HG03135 (cell line): ENCODE data around the gene OR5A1.
"Not testable (repeated sequence)": the region's sequence is repeated elsewhere in the genome, so short reads cannot be mapped to it uniquely, and the experiment has no call there.

Experiments
- ATAC-seq: cut with Tn5 transposase; IDR thresholded peaks from one replicate; pipeline ENCODE4 v1.9.1; 2021; ENCODE audit warnings: mild to moderate bottlenecking, moderate library complexity; ENCODE audit not compliant: unreplicated experiment

OR5A1 gene

DNA sequence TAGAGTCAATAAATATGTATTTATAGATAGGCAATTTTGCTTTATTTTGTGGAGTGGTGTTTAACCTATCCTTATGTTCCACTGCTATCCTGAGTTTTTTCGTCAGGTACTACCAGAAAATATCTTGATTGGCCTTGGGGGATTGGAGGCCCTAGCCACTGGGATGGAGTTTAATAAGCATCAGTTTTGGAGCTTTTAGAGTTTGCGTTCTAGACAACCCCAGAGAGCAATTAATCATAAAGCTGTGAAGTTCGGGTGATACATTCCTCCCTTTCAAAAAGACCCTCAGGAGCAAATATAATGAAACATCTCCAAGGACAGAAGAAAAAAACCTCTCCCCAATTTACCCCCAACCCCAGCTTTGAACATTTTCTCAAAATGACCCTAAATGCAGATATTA is at the start of gene OR5A1:
OR5A1 (plus strand) TSS at position 301 of the 400 bp plus-strand sequence. CDS start 6,700 bp downstream, outside the sequence.
- ATAC-seq: no peak

DNA sequence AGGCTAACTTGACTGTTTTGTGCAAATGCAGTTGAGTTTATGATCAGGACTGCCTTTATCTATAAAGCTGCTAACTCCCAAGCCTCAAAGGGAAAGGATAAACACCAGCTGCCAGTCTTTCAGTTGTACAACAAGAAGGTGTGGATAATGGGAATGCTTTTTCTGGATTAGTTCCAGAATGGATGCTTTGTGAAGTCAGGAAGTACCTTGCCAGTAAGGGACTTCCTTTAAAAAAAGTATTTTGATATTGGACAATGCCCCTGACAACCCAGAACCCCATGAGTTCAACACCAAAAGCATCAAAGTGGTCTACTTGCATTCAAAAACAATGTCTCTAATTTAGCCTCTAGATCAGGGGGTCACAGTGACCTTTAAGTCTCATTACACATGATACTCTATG is 42.1 kb upstream of the OR5A1 start:
- ATAC-seq: no peak

DNA sequence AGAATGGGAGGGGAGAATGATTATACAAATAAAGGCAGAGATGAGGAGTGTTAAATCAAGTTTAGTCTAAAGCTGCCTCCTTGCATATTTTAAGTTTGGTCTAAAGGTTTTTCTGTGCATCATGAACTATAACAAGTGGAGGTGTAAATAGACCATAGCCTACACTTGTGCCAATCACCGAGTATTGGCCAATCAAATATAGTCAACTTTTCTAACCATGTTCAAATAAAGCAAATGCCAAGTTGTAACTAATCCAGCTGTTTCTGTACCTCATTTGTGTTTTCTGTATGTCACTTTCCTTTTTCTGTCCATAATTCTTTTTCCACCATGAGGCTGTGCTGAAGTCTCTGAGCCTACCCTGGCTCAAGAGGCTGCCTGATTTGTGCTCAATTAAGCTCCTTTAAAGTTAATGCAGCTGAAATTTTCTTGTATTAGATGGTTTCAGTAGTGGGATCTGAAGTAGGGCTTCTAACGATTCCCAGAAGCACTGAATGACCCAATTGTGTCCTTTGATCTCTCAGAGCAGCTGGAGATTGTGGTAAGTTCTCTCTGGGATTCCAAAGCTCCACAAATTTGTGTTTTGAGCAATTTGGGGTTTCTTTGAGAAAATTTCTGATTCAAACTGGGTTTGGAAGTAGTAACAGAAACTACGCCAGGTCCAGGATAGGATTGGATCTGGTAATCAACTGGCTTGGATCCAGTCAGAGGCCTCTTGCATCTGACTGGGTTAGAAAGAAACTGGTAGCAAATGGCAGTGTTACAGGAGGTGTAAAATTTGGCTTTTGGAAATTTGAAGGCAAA is 35.6 kb upstream of the OR5A1 start:
- ATAC-seq: no peak

DNA sequence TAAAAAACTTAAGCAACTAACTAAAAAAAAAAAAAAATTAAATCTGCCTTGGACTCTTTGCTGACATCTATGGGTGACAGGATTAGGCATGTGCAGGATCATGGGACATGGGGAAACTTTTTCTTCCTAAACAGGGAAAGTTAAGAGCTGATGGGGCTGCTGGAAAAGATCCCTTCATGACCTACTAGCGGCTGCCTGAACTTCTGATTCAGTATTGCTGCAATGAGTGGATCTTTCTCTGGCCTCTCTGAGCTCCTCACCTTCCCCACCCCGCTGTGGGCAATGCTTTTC is 35.1 kb upstream of the OR5A1 start:
- ATAC-seq: no peak

DNA sequence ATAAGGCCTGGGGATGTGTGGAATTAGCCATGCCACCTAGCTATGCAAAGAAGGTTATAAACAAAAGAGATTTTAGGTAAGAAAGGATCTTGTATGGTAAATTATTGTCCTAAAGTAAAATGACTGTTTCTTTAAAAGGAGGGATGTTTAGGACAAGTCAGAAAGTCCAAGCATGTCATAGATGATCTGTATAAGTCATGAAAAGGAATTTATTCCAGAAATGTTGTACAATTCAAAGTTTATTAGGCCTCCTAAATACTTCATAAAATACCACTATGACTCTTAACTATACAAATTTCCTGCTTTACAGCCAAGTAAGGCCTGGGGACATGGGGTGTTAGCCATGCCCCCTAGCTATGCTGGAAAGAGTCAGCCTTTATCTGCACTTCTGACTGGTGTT is 32.7 kb upstream of the OR5A1 start:
- ATAC-seq: no peak

DNA sequence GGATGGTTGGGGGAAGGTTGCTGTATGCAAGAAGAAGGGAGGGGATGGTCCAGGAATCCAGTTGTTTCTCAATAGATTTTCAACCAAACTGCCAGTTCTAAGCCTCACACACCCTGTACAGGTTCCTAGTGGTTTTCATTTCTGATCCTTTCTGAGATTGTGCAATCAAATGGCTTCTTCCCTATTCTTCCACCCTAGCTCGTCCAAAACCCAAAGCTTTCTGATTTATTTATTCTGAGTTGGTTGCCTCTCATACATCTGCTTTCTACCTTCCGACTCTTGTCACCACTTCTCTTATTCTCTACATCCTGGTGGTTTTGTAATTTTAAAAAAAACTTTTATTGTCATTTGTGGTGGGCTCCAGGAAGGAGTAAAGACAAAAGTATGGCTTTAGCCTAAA is 22.6 kb upstream of the OR5A1 start:
- ATAC-seq: no peak

DNA sequence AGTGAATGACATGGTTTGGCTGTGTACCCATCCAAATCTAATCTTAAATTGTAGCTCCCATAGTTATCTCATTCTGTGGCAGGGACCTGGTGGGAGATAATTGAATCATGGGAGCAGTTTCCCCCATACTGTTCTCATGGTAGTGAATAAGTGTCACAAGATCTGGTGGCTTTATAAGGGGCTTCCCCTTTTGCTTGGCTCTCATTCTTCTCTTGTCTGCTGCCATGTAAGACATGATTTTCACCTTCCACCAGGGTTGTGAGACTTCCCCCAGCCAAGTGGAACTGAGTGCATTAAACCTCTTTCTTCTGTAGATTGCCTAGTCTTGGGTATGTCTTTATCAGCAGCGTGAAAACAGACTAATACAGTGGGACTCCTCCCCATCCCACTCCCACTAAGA is 21.2 kb upstream of the OR5A1 start:
- no peak for ATAC-seq

DNA sequence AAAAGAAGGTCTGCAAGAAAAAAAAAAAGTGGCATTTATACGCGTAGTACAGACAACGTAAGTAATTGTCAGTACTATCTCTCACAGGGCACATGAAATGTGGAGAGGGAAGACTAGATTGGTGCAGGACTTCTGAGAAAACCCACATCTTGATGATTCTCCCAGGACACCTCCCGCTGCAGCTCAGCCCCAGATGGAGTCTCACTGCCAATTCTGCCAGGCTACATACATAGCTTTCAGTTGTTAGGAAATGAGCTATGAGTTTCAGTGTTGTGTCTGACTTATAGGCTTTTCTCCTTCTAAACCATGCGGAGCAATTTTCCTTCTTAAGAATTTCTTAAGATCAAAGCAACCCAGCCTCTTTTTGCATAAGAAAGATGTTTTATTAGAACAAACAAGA is 19.7 kb upstream of the OR5A1 start:
- ATAC-seq: no peak

DNA sequence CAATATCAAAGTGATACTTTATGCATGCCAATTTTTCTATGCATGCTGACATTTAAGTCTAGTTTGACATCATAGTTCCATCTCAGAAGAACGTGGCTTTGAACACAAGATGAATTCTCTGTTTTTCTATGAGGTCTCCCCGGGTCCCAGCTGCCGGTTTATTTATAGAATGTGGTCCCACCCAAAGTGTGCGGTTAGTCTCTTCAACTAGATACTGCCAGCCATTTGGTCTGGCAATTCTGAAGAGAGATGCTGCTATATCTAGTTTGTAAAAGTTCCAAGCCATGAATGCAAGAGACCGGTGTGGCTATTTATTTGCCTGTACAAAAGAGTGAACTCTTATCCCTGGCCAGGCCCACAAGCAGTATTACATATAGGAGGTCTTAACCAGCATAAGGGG is 19.2 kb upstream of the OR5A1 start:
- ATAC-seq: no peak

DNA sequence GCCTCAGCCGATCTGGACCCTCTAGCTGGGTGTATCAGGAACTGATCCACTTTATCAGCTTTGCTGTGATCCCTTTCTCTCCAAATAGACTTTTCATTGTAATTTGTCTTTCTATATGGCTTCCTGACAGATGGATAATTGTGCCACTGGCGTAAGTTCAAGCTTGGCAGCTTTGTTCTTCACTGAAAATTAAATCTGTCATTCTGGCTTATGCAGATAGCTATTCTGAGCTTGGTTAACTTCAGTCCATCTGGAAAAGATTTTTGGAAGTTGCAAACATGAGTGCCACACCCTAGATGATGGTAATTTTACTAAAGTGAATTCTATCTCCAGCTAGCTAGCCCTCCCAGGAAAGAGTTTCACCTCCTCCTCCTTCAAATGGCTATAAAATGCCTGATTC is 18.1 kb upstream of the OR5A1 start:
- no peak for ATAC-seq

DNA sequence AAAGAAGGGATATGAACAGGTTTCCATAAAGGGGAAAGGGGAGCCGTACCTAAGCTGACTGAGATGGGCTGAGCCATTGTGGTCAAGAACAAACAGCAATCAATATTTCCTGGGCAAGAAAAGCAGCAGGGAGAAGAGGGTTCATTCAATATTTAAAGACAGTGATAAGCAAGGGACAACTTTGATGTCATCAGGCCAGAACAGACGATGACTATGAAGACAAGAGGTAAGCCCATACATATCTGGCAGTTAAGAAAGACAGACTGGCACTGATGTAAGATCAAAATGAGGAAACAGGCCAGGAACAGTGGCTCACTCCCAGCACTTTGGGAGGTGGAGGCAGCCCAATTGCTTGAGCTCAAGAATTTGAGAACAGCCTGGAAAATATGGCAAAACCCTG is 12.4 kb upstream of the OR5A1 start:
- ATAC-seq: no peak

DNA sequence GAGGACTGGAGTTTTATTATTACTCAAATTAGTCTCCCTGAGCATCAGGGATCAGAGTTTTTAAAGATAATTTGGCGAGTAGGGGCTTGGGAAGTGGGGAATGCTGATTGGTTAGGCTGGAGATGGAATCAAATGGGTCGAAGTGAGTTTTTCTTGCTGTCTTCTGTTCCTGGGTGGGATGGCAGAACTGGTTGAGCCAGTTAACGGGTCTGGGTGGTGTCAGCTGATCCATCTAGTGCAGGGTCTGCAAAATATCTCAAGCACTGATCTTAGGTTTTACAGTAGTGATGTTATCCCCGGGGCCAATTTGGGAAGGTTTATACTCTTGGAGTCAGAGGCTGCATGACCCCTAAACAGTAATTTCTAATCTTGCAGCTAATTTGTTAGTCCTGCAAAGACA is 11.1 kb upstream of the OR5A1 start:
- no peak for ATAC-seq

DNA sequence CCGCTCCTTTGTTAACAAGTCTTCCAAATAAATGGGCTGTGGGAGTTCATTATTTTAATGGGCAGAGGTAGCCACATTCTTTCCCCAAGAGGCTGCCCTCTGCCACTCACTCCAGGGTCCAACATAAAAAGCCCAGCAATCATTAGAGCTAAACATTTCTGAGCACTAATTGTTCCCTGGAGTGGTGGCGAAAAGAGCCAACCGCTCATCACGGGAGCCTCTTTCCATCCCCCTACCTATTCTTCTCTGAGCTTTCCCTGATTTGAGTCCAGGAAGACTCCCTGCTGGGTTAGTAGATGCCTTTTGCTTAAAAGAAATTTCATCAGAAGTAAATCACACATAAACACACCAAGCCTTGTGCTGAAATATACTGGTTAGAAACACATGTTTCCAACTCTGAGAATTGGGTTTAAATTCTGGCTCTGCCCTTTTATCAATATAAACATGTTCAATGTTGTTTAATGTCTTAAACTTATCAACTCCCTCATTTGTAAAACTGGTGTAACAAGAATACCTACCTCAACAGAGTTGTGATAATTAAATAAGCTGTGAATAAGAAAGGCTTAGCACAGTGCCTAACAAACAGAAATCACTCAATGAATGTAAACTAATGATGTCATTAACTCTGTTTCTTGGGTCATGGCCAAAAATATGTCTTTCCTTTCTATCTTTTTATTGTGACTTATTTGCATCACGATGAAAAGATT is 9.8 kb upstream of the OR5A1 start, which contains the start of gene OR5A2:
OR5A2 (minus strand) TSS at position 53 of the 707 bp plus-strand sequence. CDS start 3,460 bp downstream, outside the sequence.
- ATAC-seq: no peak

DNA sequence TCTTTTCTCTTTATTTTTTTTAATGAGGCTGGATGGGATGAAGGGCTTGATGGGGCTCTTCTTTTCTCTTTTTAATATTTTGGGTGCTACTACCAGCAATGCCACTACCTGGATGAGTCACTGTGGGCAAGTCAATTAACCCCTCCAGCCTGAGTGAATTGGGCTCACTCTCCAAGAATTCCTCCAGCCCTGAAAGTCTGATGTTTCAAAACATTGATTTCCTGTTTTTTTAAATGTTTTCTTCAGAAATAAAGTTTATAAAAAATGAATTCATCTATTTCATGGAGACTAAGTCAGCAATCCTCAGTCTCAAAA is 9.2 kb upstream of the OR5A1 start:
- no peak for ATAC-seq

DNA sequence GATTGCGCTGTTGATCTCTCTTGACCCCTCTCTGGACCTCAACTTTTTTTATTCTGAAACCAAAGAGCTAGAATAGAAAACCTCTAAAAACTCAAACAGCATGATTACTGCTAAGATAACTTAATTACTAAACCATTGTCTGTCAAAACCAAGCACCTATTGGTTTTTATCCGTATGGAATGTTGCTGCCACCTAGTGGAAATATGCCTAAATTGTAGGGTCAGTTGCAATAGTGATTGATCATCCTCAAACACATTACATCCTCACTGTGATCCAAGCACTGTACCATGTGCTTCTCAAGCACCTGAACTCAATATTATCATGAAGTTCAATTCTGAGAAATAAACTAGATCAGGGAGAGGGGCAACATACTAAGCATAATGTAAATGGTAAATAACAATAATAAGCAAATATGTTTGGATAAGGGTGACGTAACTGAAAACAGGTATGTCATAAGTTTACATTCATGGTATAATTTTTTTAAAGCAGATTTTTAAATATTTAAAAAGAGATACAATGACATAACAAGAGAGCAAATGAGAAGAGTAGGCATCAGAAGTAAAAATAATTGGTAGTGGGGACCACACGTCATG is 6.2 kb upstream of the OR5A1 start:
- ATAC-seq: no peak

DNA sequence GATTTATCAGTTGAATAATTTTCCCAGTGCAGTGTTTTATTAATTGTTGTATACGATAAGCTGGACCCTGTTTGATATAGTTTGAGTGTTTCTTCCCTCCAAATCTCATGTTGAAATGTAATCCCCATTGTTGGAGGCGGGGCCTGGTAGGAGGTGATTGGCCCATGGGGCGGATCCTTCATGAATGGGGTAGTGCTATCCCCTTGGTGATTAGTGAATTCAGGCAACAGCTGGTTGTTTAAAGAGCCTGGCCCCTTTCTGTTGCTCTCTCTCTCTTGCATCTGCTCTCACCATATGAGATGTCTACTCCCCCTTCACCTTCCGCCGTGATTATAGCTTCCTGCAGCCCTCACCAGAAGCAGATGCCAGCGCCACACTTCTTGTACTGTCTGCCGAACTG is 1.5 kb downstream of the OR5A1 start:
- ATAC-seq: no peak

DNA sequence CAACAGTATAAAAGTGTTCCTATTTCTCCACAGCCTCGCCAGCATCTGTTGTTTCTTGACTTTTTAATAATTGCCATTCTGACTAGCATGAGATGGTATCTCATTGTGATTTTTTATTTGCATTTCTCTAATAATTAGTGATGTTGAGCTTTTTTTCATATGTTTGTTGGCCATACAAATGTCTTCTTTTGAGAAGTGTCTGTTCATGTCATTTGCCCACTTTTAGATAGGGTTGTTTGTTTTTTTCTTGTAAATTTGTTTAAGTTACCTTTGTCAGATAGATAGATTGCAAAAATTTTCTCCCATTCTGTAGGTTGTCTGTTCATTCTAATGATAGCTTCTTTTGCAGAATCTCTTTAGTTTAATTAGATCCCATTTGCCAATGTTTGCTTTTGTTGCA is 9.4 kb downstream of the OR5A1 start:
- ATAC-seq: not testable (repeated sequence)

DNA sequence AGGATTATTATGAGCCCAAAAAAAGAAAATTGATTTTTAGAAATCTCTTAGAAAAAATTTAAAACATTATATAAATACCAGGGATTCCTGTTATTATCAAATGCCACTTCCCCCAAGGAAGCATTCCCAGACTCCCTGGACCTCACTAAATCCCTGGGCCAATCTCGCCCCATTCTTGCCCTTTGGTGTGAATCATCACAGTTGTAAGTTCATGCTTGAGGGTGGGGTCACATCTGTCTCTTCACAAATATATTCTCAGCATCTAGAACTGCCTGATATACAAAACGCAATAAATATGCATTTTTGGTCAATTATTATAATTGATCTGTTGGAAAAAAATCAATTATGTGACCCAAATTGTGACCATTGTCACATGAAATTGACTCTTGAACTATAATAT is 12.2 kb downstream of the OR5A1 start:
- ATAC-seq: no peak

DNA sequence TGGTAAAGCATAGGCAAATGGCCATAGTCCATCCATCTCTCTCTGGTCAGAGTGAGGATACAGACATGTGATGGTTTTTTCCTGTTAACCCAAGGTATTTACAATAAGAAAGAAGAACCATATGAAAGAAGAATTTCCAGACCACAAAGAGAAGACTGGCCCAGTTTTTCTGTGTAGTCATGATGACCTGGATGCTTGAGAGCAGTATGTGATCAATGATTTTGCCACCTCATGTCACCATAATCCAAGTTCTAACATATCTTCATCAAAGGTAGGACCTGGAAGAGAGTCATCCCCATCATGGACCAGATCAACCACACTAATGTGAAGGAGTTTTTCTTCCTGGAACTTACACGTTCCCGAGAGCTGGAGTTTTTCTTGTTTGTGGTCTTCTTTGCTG is 20.4 kb downstream of the OR5A1 start, which contains the start of gene OR4D6:
OR4D6 (plus strand) TSS at position 301 of the 400 bp plus-strand sequence; CDS start at position 301, 0 bp downstream.
- no peak for ATAC-seq

DNA sequence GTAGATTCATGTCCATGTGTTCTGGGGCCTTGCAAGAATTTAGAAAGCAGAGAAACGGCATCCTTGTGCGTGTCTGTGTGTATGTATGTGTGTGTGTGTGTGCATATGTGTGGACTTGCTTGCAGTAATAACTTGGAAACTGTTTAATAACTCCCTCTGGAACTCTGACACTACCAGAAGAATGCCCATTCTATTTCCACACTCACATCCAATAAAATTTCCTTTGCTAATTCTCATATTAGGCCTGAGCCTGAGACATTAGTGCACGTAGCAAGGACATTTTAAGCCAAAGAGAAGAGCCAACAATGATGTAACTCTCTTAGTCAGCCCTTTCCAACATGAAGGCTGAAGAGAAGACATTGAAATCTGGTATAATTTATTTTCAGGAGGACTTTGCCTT is 23.6 kb downstream of the OR5A1 start:
- no peak for ATAC-seq

DNA sequence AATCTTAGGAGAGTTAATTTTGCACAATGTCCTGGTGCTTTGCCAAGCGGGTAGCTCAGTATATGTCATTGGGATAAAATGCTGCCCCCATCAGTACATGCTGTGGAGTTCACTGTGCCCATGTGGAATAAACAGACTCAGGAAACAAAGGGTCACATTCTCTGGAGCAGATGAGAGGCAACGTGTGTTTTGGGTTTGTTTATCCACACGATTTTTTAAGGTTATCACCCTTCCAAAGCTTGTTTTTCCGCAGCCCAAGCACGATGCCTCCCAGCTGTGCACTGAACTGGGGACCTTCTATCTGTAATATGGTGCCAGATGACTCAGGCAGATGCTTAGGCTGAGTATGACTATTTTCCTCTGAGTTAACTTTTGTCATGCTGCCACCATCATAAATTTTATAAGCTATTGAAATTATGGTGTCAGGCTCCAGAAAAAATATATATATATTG is 26.9 kb downstream of the OR5A1 start:
- no peak for ATAC-seq

DNA sequence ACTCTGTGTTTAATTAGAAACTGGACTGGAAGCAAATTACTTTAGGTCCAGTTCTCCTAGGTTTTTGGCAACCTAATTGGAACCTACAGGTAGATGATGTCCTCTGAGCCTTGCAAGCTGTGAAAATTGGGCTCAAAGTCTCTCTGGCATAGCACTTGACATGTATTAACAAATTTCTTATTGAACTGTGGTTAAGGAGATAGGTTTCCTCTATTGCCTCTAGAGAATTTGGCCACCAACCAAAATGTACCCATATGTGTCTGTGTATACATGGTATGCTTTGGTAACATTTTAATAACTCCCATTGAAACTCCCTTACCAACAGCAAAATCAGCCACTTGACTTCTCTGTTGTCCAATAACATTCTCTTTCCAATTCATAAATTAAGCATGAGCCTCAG is 36.7 kb downstream of the OR5A1 start, which contains the start of gene OR4D10:
OR4D10 (plus strand) TSS at position 301 of the 400 bp plus-strand sequence. CDS start 4,115 bp downstream, outside the sequence.
- no peak for ATAC-seq
